ENCODE data around the gene BEST2.

DNA sequence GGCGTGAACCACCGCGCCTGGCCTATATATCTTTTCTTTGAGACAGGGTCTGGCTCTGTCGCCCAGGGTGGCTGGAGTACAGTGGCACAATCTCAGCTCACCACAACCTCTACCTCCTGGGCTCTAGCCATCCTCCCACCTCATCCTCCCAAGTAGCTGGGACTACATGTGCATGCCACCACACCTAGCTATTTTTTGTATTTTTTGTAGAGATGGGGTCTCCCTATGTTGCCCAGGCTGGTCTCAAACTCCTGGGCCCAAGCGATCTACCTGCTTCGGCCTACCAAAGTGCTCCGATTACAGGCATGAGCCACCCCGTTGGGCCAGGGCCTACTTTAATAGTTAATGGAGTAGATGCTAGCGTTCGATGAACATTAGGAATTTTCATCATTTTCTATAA lies 31.3 kb upstream of the BEST2 start:
- TF ChIP-seq, protein P1, sequence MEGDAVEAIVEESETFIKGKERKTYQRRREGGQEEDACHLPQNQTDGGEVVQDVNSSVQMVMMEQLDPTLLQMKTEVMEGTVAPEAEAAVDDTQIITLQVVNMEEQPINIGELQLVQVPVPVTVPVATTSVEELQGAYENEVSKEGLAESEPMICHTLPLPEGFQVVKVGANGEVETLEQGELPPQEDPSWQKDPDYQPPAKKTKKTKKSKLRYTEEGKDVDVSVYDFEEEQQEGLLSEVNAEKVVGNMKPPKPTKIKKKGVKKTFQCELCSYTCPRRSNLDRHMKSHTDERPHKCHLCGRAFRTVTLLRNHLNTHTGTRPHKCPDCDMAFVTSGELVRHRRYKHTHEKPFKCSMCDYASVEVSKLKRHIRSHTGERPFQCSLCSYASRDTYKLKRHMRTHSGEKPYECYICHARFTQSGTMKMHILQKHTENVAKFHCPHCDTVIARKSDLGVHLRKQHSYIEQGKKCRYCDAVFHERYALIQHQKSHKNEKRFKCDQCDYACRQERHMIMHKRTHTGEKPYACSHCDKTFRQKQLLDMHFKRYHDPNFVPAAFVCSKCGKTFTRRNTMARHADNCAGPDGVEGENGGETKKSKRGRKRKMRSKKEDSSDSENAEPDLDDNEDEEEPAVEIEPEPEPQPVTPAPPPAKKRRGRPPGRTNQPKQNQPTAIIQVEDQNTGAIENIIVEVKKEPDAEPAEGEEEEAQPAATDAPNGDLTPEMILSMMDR (conservative IDR thresholded peaks at IDR 0.05; ENCODE audit: low read length) = no peak
- TF ChIP-seq EZH2phosphoT487 (IDR thresholded peaks at IDR 0.05; ENCODE audit: borderline replicate concordance) = no peak

Measured in Loucy (cell line).